ENCODE measurements around the gene NCL. TPM values are rescaled to one million over a fixed set of nuclear protein-coding genes. Genes with fewer than 3 reads are reported as not detected.
"Not testable (repeated sequence)": the region's sequence is repeated elsewhere in the genome, so short reads cannot be mapped to it uniquely, and the experiment has no call there.

Gene NCL
- total RNA-seq, 2 experiments from 2014 or later = 461 to 462 TPM

DNA sequence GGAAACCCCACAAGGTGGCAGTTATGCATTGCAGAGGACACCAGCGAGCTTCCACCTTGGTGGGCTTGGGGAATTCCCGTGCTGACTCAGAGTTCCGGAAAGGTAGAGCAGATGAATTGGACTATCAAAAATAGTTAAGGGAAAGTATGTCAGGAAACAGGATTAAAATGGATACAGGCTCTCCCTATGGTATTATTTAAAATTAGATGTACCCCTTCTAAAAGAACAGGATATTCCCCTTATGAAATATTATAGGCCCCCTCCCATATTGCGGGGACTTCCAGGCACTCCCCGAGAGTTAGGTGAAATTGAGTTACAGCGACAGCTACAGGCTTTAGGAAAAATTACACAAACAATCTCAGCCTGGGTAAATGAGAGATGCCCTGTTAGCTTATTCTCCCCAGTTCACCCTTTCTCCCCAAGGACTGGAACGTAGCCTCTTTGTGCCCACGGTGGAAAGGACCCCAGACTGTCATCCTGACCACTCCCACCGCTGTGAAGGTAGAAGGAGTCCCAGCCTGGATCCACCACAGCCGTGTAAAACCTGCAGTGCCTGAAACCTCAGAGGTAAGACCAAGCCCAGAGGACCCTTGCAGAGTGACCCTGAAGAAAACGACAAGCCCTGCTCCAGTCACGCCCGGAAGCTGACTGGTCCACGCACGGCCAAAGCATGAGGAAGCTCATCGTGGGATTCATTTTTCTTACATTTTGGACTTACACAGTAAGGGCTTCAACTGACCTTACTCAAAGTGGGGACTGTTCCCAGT, 58.5 kb downstream of the NCL start:
- H3K9me3 Mint-ChIP-seq, DNase-seq, H3K4me3 Mint-ChIP-seq, H3K27ac Mint-ChIP-seq, H3K36me3 Mint-ChIP-seq, POLR2A ChIA-PET: not testable (repeated sequence)
- Mint-ChIP-seq H3K27me3 (peaks cover 11% of the 10 kb centered on the region), H3K4me1 (peaks cover 12% of the 10 kb centered on the region)
- peak; percentile 26 for ATAC-seq (ENCODE audit: low read depth)

DNA sequence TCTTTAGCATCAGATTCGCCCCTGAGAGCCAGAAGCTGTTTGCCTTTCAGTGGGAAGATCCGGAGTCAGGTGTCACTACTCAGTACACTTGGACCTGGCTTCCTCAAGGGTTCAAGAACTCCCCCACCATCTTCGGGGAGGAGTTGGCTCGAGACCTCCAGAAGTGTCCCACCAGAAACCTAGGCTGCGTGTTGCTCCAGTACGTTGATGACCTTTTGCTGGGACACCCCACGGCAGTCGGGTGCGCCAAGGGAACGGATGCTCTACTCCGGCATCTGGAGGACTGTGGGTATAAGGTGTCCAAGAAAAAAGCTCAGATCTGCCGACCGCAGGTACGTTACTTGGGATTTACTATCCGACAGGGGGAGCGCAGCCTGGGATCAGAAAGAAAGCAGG, 60.1 kb downstream of the NCL start:
- H3K36me3 Mint-ChIP-seq; H3K9me3 Mint-ChIP-seq; H3K4me3 Mint-ChIP-seq; DNase-seq; ATAC-seq (ENCODE audit: low read depth); H3K27me3 Mint-ChIP-seq; H3K27ac Mint-ChIP-seq: not testable (repeated sequence)
- H3K4me1 Mint-ChIP-seq = peaks cover 12% of the 10 kb centered on the region
- POLR2A ChIA-PET = interaction anchor here (1.6 kb wide), 1 partner anchor 10 kb away, joined by 4 read pairs; no protein-coding TSS in a partner anchor

Other genes starting within 250 kb of the NCL start
- gene B3GNT7, start 68.8 kb downstream of the NCL start, total RNA-seq = under 1 TPM; 0.37 to 0.42 TPM
- gene NMUR1, start 66.0 kb upstream of the NCL start, total RNA-seq = under 1 TPM; 0.89 to 0.94 TPM
- gene TEX44, start 128.4 kb upstream of the NCL start, total RNA-seq = not detected
- 1,000 to 10,000 TPM; 1,404 to 1,416 TPM for gene PTMA, start 244.0 kb upstream of the NCL start, total RNA-seq

Measured in activated naive CD8-positive, alpha-beta T cell treated with anti-CD3 and anti-CD28 coated beads, Interleukin-2, amount 10 ng/mL, durations not matched to agents 7 days and 5 days (primary cell).